HG03354 (cell line): Measurements from ENCODE around the gene LYSET.
A peak's percentile ranks its signal among the peaks of the same experiment; 100 is the strongest.
"Not testable (repeated sequence)": the region's sequence is repeated elsewhere in the genome, so short reads cannot be mapped to it uniquely, and the experiment has no call there.

Experiments
- ATAC-seq: cut with Tn5 transposase; IDR thresholded peaks from one replicate; pipeline ENCODE4 v1.9.1; 2021; ENCODE audit warnings: mild to moderate bottlenecking; ENCODE audit not compliant: unreplicated experiment, poor library complexity, severe bottlenecking

The LYSET gene

GRCh38 chr14:93212432-93212831 is 27.3 kb downstream of the LYSET start:
- ATAC-seq, result peak; percentile 64

GRCh38 chr14:93214598-93214997 is 29.5 kb downstream of the LYSET start:
- ATAC-seq, result no peak

GRCh38 chr14:93219103-93219726 is 34.1 kb downstream of the LYSET start:
- peak; percentile 80 for ATAC-seq

GRCh38 chr14:93220509-93220908 is 35.4 kb downstream of the LYSET start:
- ATAC-seq, result no peak

- no peak for ATAC-seq
Measured at GRCh38 chr14:93223565-93223964, 38.4 kb downstream of the LYSET start.

- no peak for ATAC-seq
Measured at GRCh38 chr14:93228550-93228949, 43.4 kb downstream of the LYSET start.

GRCh38 chr14:93230539-93230938 is 45.4 kb downstream of the LYSET start:
- ATAC-seq, result no peak

GRCh38 chr14:93231129-93231979 is 46.2 kb downstream of the LYSET start:
- ATAC-seq, result no peak

- ATAC-seq, result no peak
Measured at GRCh38 chr14:93232159-93232558, 47.0 kb downstream of the LYSET start.

GRCh38 chr14:93233078-93233477 is 48.0 kb downstream of the LYSET start:
- not testable (repeated sequence) for ATAC-seq

GRCh38 chr14:93234798-93235197 is 49.7 kb downstream of the LYSET start:
- ATAC-seq, result no peak
